HG03280 (cell line): ENCODE data around the gene SELENOI.

Experiments used
- ATAC-seq: cut with Tn5 transposase; IDR thresholded peaks from one replicate; pipeline ENCODE4 v1.9.1; 2021; ENCODE audit warnings: mild to moderate bottlenecking, moderate library complexity; ENCODE audit not compliant: unreplicated experiment

SELENOI gene

DNA sequence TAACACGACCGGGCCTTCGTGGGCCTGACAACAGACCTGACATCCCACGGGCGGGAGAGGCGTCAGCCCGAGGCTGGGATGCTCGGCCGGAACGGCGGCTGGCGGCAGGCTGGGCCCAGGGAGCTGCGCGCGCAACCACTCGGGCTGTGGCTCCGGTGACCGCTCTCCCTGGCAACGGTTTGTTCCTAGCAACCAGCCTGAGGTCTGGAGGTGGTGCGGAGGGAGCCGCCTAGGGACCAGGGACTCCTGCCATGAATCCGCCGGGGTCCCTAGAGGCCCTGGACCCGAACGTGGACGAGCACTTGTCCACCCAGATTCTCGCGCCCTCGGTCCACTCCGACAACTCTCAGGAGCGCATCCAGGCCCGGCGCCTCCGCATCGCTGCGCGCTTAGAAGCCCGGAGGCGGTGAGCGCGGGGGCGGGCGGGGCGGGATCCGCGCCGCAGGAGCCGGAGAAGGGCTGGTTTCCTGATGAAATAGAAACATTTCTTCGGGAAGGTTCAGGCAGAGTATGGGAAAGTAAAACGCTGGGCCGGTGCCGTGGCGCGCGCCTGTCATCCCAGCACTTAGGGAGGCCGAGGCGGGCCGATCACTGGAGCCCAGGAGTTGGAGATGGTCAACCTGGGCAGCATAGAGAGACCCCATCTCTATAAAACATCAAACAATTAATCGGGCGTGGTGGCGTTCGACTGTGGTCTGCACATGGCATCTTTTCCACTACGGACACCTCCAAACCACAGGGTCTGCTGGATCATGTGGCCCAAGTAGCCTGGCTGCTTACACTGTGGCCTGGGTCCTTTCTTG, 56.0 kb downstream of the SELENOI start, which contains the start of gene DRC1:
DRC1 (plus strand) TSS at position 182 of the 803 bp plus-strand sequence; CDS start at position 252, 70 bp downstream.
- ATAC-seq = no peak

DNA sequence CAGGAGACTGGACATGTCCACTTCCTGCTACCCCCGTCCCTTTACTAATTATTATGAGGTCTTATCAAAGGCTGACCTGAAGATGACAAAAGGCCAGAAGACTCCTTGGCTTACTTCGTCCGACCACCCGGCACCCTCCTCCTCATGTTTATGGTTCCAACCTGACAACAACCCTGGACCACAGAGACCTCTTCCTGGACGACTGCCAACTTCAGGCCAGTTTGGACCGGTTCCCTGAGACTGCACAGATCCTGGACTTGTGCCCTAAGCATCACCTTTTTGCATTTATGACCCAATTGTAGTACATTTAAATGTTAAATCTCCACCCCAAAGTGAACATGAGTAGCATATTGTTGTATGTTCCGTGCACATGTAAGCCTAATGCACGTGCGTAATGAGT, 61.6 kb downstream of the SELENOI start:
- no peak for ATAC-seq

- no peak for ATAC-seq
Measured at GRCh38 chr2:26409785-26410184, 63.8 kb downstream of the SELENOI start.

DNA sequence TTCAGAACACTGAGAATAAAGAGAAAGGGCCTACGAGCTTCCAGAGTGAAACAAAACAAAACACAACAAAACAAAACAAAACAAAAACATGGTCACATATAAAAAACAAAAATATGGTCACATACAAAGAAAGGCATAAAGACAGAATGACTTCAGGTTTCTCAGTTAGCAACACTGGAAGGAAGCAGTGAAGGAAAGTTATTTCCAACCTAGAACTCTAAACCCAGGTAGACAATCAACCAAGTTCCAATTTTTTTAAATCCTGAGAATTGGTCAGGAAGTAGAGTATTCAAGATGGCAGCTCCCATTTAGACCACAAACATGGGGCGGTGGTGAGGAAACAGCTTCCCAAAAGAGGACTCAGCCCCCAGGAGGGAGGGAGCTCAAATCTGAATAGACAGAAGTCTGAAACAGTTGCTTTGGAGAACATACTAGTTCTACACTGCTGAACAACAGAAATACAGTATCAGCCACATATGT, 64.9 kb downstream of the SELENOI start:
- no peak for ATAC-seq

DNA sequence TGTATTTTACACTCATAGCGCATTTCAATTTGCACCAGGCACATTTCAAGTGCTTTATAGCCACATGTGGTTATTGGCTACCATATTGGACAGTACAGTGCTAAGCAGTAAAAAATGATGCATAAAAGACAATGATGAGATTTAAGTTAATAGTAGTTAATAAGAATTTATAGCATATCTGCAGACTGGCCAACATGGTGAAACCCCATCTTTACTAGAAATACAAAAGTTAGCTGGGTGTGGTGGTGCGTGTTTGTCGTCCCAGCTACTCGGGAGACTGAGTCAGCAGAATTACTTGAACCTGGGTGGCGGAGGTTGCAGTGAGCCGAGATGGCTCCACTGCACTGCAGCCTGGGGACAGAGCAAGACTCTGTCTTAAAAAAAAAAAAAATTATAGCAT, 65.5 kb downstream of the SELENOI start:
- no peak for ATAC-seq

- peak; percentile 80 for ATAC-seq
Measured at GRCh38 chr2:26412091-26412673, 66.2 kb downstream of the SELENOI start.

GRCh38 chr2:26414311-26414710, 68.4 kb downstream of the SELENOI start:
- no peak for ATAC-seq

DNA sequence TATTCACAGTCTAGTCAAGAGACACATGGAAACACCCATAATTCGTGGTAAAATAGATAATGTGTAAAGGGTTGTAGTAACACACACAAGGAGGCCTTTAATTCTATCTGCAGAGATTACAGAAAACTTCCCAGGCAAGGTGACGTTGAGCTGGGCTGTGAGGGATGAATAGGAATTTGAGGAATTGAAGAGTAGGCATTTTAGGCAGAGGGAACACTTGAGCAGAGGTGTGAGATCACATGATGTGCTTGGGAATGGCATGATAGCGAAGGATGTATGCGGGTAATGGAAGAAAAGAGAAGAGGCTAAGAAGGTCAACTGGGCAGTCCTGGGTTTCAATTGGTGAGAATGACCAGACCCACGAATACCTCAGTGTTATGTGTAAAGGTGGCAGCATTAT, 76.0 kb downstream of the SELENOI start:
- no peak for ATAC-seq

DNA sequence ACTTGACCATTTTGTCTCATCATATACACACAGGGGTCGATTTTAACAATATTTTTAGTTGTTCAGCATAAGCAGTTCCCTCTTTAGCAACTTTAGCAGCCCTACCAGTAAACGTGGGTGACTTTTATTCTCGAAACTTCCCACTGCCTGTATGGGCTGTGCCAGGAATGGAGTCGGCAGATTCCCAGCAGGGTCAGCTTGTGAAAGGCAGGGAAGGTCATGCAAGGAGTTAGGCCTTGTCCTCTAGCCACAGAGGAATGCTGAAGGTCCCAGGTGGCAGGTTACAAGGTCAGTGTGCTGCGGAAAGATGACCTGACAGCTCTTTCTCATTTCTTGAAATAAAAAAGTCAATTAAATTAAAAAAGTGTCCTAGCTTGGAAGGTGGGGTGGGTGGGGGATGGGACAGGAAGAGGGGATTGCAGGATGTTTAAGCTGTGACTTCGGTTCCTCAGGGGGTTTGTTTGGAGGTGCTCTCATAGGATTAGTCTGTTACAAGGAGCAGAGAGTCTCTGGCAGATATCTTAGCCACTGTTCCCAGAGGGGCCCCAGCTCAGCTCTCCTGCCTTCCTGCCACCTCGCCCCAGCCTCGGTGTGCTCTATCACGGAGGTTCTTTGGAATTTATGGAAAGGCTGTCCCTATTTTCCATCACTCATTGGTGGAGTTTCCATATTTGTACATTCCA, 77.1 kb downstream of the SELENOI start:
- no peak for ATAC-seq

- no peak for ATAC-seq
Measured at GRCh38 chr2:26423750-26424149, 77.8 kb downstream of the SELENOI start.

DNA sequence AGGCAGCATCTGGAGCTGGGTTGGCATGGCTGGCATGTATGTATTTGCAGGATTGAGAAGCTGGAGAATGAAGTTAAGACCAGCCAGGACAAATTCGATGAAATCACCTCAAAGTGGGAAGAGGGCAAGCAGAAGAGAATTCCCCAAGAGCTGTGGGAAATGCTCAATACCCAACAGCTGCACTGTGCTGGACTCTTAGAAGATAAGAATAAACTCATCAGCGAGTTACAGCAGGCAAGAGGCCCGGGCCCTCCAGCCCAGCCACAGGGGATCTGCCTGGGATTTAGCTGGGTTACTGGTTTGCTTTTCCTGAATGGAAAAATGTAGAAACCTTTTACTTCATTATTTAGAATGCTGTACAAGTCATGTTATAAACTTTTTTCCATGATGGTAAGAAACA, 78.3 kb downstream of the SELENOI start:
- no peak for ATAC-seq

DNA sequence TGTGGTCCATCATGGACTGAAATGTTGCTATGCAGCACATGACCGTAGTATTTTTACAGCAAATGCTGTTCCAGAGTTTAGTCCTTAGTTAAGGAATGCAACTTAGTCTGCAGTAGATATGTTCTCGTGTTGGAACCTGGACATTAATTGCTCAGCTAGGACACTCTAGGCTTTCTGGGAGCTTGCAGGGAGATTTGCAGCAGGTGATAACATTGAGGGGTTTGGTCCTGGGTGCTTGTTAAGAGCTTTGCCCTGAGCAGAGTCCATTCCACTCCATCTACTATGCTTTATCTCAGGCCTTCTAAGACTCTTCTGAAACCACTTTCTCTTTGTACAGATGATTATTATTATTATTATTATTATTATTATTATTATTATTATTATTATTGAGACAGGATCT, 82.9 kb downstream of the SELENOI start:
- ATAC-seq = no peak

- no peak for ATAC-seq
Measured at GRCh38 chr2:26429779-26430578, 84.0 kb downstream of the SELENOI start.

GRCh38 chr2:26430826-26431225, 84.9 kb downstream of the SELENOI start:
- no peak for ATAC-seq

GRCh38 chr2:26432363-26432762, 86.4 kb downstream of the SELENOI start:
- no peak for ATAC-seq

DNA sequence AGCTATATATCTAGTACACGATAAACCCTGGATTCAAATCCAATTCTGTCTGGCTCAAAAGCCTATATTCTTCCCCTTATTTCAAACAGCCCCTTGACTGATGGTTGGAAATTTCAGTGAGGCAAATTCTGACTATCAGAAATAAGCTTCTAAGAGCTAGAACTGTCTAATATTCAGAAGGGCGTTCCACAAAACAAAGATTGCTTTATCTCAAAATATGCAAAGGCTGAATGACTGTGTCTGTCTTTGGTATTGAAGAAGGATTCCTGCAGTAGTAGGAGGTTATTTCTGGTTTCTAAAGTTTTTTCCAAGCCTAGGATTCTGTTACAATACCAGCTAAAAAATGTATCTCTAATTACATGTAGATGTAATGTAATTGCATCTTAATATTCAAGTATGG, 86.9 kb downstream of the SELENOI start:
- ATAC-seq = no peak

- ATAC-seq = no peak
Measured at GRCh38 chr2:26435106-26435505, 89.2 kb downstream of the SELENOI start.

DNA sequence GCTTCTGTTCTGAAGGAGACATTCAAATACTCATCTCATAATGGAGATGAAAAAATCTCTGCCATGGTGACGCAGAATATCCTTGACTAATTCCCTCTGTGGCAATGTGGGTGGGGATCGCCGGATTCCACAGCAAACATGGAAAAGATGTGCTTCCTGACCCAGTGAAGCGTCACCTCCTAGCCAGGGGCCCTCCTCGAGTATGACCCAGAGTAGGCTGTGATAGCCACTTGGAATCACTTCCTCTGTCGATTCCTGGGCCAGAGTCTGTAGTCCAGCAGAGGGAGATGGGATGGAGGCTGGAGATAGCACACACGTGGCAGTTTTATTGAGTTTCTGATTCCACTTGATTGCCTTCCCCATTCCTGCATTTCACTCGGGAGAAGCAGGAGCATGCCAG, 92.6 kb downstream of the SELENOI start:
- ATAC-seq = no peak

DNA sequence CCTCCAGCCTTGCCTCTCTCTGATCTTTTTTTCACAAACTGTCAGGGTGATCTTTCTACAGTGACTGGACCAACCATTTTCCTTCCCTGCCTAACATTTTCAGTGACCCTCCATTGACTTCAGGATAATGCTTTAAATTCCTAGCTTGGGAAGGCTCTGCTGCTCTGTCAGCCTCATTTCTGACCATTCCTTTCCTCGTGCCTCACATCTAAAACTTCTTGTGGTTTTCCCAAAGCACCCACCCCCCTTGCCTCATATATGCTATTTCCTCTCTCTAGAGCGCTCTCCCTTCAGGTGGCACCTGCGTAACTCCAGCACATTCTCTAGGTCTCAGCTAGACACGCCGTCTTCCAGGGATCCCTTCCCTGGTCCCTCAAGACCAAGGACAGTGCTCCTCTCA, 93.0 kb downstream of the SELENOI start:
- no peak for ATAC-seq

DNA sequence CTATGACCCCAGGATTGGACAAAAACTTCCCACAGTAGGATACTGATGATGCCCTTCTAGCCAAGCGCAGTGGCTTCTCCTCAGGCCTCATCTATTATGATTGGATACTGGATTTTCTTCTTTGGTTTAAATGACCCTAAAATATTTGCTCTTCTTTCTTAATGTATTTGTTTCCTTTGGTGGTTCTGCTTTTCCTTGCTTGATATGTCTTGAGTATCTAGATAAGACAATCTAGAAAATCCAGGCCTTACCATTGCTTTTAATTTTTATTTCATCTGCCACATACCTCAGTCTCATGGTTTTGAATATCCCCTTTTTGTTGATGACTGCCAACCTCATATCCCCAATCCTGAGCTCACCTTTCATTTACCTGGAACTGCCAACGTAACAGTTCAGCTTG, 96.4 kb downstream of the SELENOI start:
- no peak for ATAC-seq

DNA sequence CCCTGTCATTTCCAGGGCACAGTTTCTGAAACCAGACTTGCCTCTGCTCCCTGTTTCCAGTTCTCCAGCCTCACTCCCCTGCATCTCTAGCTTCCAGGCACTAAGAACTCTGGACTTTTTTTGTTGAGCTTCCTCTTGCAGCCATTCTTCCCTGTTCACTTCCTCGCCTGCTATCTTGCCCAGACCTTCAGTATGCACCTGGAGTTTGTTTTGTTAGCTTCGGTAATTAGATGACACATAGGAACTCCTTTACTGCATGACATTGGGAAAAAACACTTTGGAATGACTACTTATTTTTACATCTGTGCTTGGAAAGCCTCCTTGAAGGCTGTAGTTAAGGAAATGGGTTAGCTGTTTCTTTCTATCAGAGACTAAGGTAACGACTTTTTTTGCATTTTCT, 96.8 kb downstream of the SELENOI start:
- ATAC-seq = no peak
